Activated T-cell treated with anti-CD3 and anti-CD28 coated beads, Interleukin-2, amount 50 U/mL, for 48 hours (primary cell): Measurements from ENCODE around the gene CDH1.
A peak's percentile ranks its signal among the peaks of the same experiment; 100 is the strongest.
"Not testable (repeated sequence)": the region's sequence is repeated elsewhere in the genome, so short reads cannot be mapped to it uniquely, and the experiment has no call there.

Experiments used
- DNase-seq, 2 experiments: peaks; one replicate each; pipeline ENCODE4 v3.0.0-alpha.2; 2020

CDH1 gene

GRCh38 chr16:68737046-68737729, at the start of gene CDH1:
Gene CDH1, plus strand, starts transcription at chr16:68737292. Its CDS starts 124 bp downstream, at chr16:68737416.
- DNase-seq: peak in 1 of 2 experiments; percentile 53

GRCh38 chr16:68689921-68690320, 47.2 kb upstream of the CDH1 start:
- no peak for DNase-seq

GRCh38 chr16:68695575-68695974, 41.5 kb upstream of the CDH1 start:
- DNase-seq: no peak

GRCh38 chr16:68696514-68696913, 40.6 kb upstream of the CDH1 start:
- DNase-seq: no peak

GRCh38 chr16:68698091-68698490, 39.0 kb upstream of the CDH1 start:
- no peak for DNase-seq

GRCh38 chr16:68700120-68700519, 37.0 kb upstream of the CDH1 start:
- no peak for DNase-seq

- no peak for DNase-seq
Measured at GRCh38 chr16:68700831-68701230, 36.3 kb upstream of the CDH1 start.

GRCh38 chr16:68704232-68704867, 32.7 kb upstream of the CDH1 start:
- DNase-seq: peak; percentile 83

GRCh38 chr16:68707340-68708152, 29.5 kb upstream of the CDH1 start:
- no peak for DNase-seq

GRCh38 chr16:68710211-68710610, 26.9 kb upstream of the CDH1 start:
- DNase-seq: no peak

GRCh38 chr16:68711421-68712139, 25.5 kb upstream of the CDH1 start:
- peak; percentile 38 to 47 for DNase-seq

GRCh38 chr16:68713361-68713760, 23.7 kb upstream of the CDH1 start:
- DNase-seq: no peak

- no peak for DNase-seq
Measured at GRCh38 chr16:68715471-68715870, 21.6 kb upstream of the CDH1 start.

GRCh38 chr16:68716516-68716915, 20.6 kb upstream of the CDH1 start:
- not testable (repeated sequence) for DNase-seq

- DNase-seq: no peak
Measured at GRCh38 chr16:68717684-68718083, 19.4 kb upstream of the CDH1 start.

- no peak for DNase-seq
Measured at GRCh38 chr16:68718590-68718989, 18.5 kb upstream of the CDH1 start.

- peak in 1 of 2 experiments; percentile 36 for DNase-seq
Measured at GRCh38 chr16:68719993-68720489, 17.1 kb upstream of the CDH1 start.

GRCh38 chr16:68722119-68723024, 14.7 kb upstream of the CDH1 start:
- no peak for DNase-seq

GRCh38 chr16:68724797-68725196, 12.3 kb upstream of the CDH1 start:
- no peak for DNase-seq

- DNase-seq: no peak
Measured at GRCh38 chr16:68728523-68728922, 8.6 kb upstream of the CDH1 start.

- DNase-seq: no peak
Measured at GRCh38 chr16:68731637-68732036, 5.5 kb upstream of the CDH1 start.
